Stomach (tissue), 4 donors: ENCODE measurements around the gene PTPRG.

Experiments
- POLR2A ChIP-seq, 4 donors: fragments of 450-650 bp; IDR thresholded peaks; one replicate each; pipeline ENCODE4 v1.6.1; 2016; ENCODE audit warnings: antibody characterized with exemption in 4 of 4, control low read depth in 2 of 4, mild to moderate bottlenecking in 1 of 4, moderate library complexity in 1 of 4
- POLR2AphosphoS5 ChIP-seq, 3 donors: sonication (generic); formaldehyde crosslinking; IDR thresholded peaks; one replicate each; pipeline ENCODE4 v1.6.1; 2016; ENCODE audit warnings: antibody characterized with exemption in 3 of 3
- TF ChIP-seq, protein P1 (sequence below), 7 experiments: fragments of 450-650 bp in 4 of 7; fragments of 200-600 bp in 3 of 7; sonication (generic) in 3 of 7; IDR thresholded peaks; one replicate each; pipeline ENCODE4 v1.5.1; 2016 to 2019; ENCODE audit warnings: antibody characterized with exemption in 7 of 7, control low read depth in 2 of 7, mild to moderate bottlenecking in 1 of 7

- TF ChIP-seq, protein P1, sequence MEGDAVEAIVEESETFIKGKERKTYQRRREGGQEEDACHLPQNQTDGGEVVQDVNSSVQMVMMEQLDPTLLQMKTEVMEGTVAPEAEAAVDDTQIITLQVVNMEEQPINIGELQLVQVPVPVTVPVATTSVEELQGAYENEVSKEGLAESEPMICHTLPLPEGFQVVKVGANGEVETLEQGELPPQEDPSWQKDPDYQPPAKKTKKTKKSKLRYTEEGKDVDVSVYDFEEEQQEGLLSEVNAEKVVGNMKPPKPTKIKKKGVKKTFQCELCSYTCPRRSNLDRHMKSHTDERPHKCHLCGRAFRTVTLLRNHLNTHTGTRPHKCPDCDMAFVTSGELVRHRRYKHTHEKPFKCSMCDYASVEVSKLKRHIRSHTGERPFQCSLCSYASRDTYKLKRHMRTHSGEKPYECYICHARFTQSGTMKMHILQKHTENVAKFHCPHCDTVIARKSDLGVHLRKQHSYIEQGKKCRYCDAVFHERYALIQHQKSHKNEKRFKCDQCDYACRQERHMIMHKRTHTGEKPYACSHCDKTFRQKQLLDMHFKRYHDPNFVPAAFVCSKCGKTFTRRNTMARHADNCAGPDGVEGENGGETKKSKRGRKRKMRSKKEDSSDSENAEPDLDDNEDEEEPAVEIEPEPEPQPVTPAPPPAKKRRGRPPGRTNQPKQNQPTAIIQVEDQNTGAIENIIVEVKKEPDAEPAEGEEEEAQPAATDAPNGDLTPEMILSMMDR (IDR thresholded peaks at IDR 0.05), result no peak
- TF ChIP-seq POLR2A (IDR thresholded peaks at IDR 0.05), result no peak
- TF ChIP-seq POLR2AphosphoS5 (IDR thresholded peaks at IDR 0.05), result no peak
Observed at GRCh38 chr3:61892891-61893290, 331.5 kb downstream of the PTPRG start.
